Trophoblast cell (in vitro differentiated cells and primary cell): ENCODE data around the gene SAMD4B.
A peak's percentile ranks its signal among the peaks of the same experiment; 100 is the strongest.
"Not testable (repeated sequence)": the region's sequence is repeated elsewhere in the genome, so short reads cannot be mapped to it uniquely, and the experiment has no call there.

Experiments
- DNase-seq, 2 donors: peaks; one replicate each; pipeline ENCODE4 v3.0.0-alpha.2; 2016
- H2AFZ ChIP-seq: 2 replicates; pipeline ENCODE4 v1.6.1; 2013; ENCODE audit warnings: low read length, moderate library complexity, mild to moderate bottlenecking; ENCODE audit not compliant: insufficient read depth, poor library complexity
- H2AK5ac ChIP-seq: 2 replicates; pipeline ENCODE4 v1.6.1; 2013; ENCODE audit warnings: mild to moderate bottlenecking, low read length
- H2BK120ac ChIP-seq: 2 replicates; pipeline ENCODE4 v1.6.1; 2013; ENCODE audit warnings: low read length, mild to moderate bottlenecking, moderate library complexity; ENCODE audit not compliant: insufficient read depth, poor library complexity
- H2BK12ac ChIP-seq: 2 replicates; pipeline ENCODE4 v1.6.1; 2013; ENCODE audit warnings: mild to moderate bottlenecking, low read length, moderate library complexity
- H2BK5ac ChIP-seq: 2 replicates; pipeline ENCODE4 v1.6.1; 2013; ENCODE audit warnings: low read length, low read depth, moderate library complexity, mild to moderate bottlenecking; ENCODE audit not compliant: poor library complexity
- H3K14ac ChIP-seq: 2 replicates; pipeline ENCODE4 v1.6.1; 2013; ENCODE audit warnings: mild to moderate bottlenecking, low read length
- H3K18ac ChIP-seq: 2 replicates; pipeline ENCODE4 v1.6.1; 2013; ENCODE audit warnings: mild to moderate bottlenecking, low read length
- H3K23ac ChIP-seq: 2 replicates; pipeline ENCODE4 v1.6.1; 2013; ENCODE audit warnings: low read length
- H3K27ac ChIP-seq: 2 replicates; pipeline ENCODE4 v1.5.1; 2013; ENCODE audit warnings: low read depth, mild to moderate bottlenecking, inconsistent platforms, low read length, moderate library complexity
- H3K27me3 ChIP-seq: 2 replicates; pipeline ENCODE4 v1.6.1; 2013; ENCODE audit warnings: inconsistent platforms, mild to moderate bottlenecking, low read length, moderate library complexity; ENCODE audit not compliant: insufficient read depth
- H3K36me3 ChIP-seq, 2 experiments: 1 replicate in 1 of 2; 2 replicates in 1 of 2; pipeline ENCODE4 v1.6.1; 2013; ENCODE audit warnings: low read length in 2 of 2, mild to moderate bottlenecking in 2 of 2, moderate library complexity in 1 of 2; ENCODE audit not compliant: insufficient read depth in 2 of 2, control insufficient read depth in 1 of 2
- H3K4ac ChIP-seq: 2 replicates; pipeline ENCODE4 v1.6.1; 2013; ENCODE audit warnings: low read depth, mild to moderate bottlenecking, low read length, moderate library complexity
- H3K4me1 ChIP-seq, 2 experiments: 1 replicate in 1 of 2; 2 replicates in 1 of 2; pipeline ENCODE4 v1.6.1; 2013; ENCODE audit warnings: low read length in 2 of 2, mild to moderate bottlenecking in 2 of 2, moderate library complexity in 1 of 2; ENCODE audit not compliant: insufficient read depth in 2 of 2, control insufficient read depth in 1 of 2
- H3K4me2 ChIP-seq: 2 replicates; pipeline ENCODE4 v1.6.1; 2013; ENCODE audit warnings: inconsistent platforms, mild to moderate bottlenecking, low read length, moderate library complexity
- H3K4me3 ChIP-seq: 2 replicates; pipeline ENCODE4 v1.5.1; 2013; ENCODE audit warnings: mild to moderate bottlenecking, low read depth, low read length, inconsistent platforms
- H3K79me1 ChIP-seq: one replicate; pipeline ENCODE4 v1.6.1; 2013; ENCODE audit warnings: low read length
- H3K79me2 ChIP-seq: 2 replicates; pipeline ENCODE4 v1.6.1; 2013; ENCODE audit warnings: low read length, mild to moderate bottlenecking; ENCODE audit not compliant: control insufficient read depth, insufficient read depth, poor library complexity
- H3K9ac ChIP-seq: 2 replicates; pipeline ENCODE4 v1.6.1; 2013; ENCODE audit warnings: mild to moderate bottlenecking, low read length
- H3K9me3 ChIP-seq: 2 replicates; pipeline ENCODE4 v1.6.1; 2013; ENCODE audit warnings: low read depth, mild to moderate bottlenecking, control low read depth, inconsistent platforms, low read length; ENCODE audit not compliant: insufficient read depth
- H4K12ac ChIP-seq: 2 replicates; pipeline ENCODE4 v1.6.1; 2013; ENCODE audit warnings: low read depth, mild to moderate bottlenecking, low read length, moderate library complexity
- H4K8ac ChIP-seq: 2 replicates; pipeline ENCODE4 v1.6.1; 2013; ENCODE audit warnings: low read depth, mild to moderate bottlenecking, low read length, moderate library complexity
- H4K91ac ChIP-seq: one replicate; pipeline ENCODE4 v1.6.1; 2013; ENCODE audit warnings: low read depth, mild to moderate bottlenecking, low read length, moderate library complexity
- WGBS: extraction: QIAGEN DNeasy Blood & Tissue Kit; methylation state at CpG from one replicate; pipeline ENCODE4 v1.1.7; 2013; ENCODE audit warnings: missing lambda C conversion rate; ENCODE audit not compliant: insufficient read length, insufficient coverage; ENCODE audit errors: extremely low coverage; 5-methylcytosine and 5-hydroxymethylcytosine counted together

SAMD4B gene

GRCh38 chr19:39340156-39340555 is 2.1 kb upstream of the SAMD4B start:
- not testable (repeated sequence) for H3K4ac ChIP-seq, H3K27me3 ChIP-seq, H2AFZ ChIP-seq, H3K79me1 ChIP-seq, DNase-seq, H3K27ac ChIP-seq, H4K8ac ChIP-seq, H3K18ac ChIP-seq, H3K4me2 ChIP-seq, H3K4me3 ChIP-seq, H2AK5ac ChIP-seq, H3K9me3 ChIP-seq, H3K14ac ChIP-seq, H3K36me3 ChIP-seq, H3K9ac ChIP-seq, H3K23ac ChIP-seq, H2BK120ac ChIP-seq, H2BK5ac ChIP-seq, H2BK12ac ChIP-seq, H4K12ac ChIP-seq, H4K91ac ChIP-seq
- WGBS = no CpG with 5 or more reads among the region's 7 CpGs
- H3K79me2 ChIP-seq = peaks cover 12% of the 10 kb centered on the region
- peaks cover 9 to 10% of the 10 kb centered on the region in 2 experiments for H3K4me1 ChIP-seq

GRCh38 chr19:39341129-39341718 is 997 bp upstream of the SAMD4B start:
- peak overlapping the region; percentile 94 for H4K8ac ChIP-seq
- peaks cover 12% of the 10 kb centered on the region for H3K79me2 ChIP-seq
- H3K4ac ChIP-seq = peak overlapping the region; percentile 22
- H4K91ac ChIP-seq = peak overlapping the region; percentile 77
- peak overlapping the region; percentile 46 for H4K12ac ChIP-seq
- H3K27ac ChIP-seq = no peak overlapping the region
- peak overlapping the region; percentile 76 for H2BK5ac ChIP-seq
- no peak overlapping the region for H2AK5ac ChIP-seq
- peaks cover 0 to 3% of the 10 kb centered on the region in 2 experiments for H3K36me3 ChIP-seq
- no peaks in the 10 kb centered on the region for H3K27me3 ChIP-seq
- no peak overlapping the region for H3K23ac ChIP-seq
- peak overlapping the region; percentile 64 for H3K9ac ChIP-seq
- H2AFZ ChIP-seq = peak overlapping the region; percentile 84
- H3K79me1 ChIP-seq = peaks cover 6% of the 10 kb centered on the region
- peak overlapping the region; percentile 77 for H3K4me3 ChIP-seq
- H3K9me3 ChIP-seq = no peaks in the 10 kb centered on the region
- H2BK120ac ChIP-seq = peak overlapping the region; percentile 29
- peak in 1 of 2 donors; percentile 45 for DNase-seq
- no CpG with 5 or more reads among the region's 17 CpGs for WGBS
- peak overlapping the region; percentile 88 for H3K14ac ChIP-seq
- peak overlapping the region; percentile 73 for H3K4me2 ChIP-seq
- peaks cover 9 to 10% of the 10 kb centered on the region in 2 experiments for H3K4me1 ChIP-seq
- no peak overlapping the region for H2BK12ac ChIP-seq
- H3K18ac ChIP-seq = peak overlapping the region; percentile 28

- H2BK120ac ChIP-seq = peak overlapping the region; percentile 68
- peaks cover 0 to 9% of the 10 kb centered on the region in 2 experiments for H3K36me3 ChIP-seq
- H3K9ac ChIP-seq = peak overlapping the region; percentile 87
- H3K9me3 ChIP-seq = no peaks in the 10 kb centered on the region
- peaks cover 12% of the 10 kb centered on the region for H3K79me2 ChIP-seq
- no CpG with 5 or more reads among the region's 51 CpGs for whole genome bisulfite sequencing
- peaks cover 9 to 10% of the 10 kb centered on the region in 2 experiments for H3K4me1 ChIP-seq
- peak overlapping the region; percentile 22 for H3K4ac ChIP-seq
- H3K27ac ChIP-seq = peak overlapping the region; percentile 69
- no peak overlapping the region for H2BK12ac ChIP-seq
- H3K79me1 ChIP-seq = peaks cover 6% of the 10 kb centered on the region
- H3K4me2 ChIP-seq = peak overlapping the region; percentile 75
- H4K8ac ChIP-seq = peak overlapping the region; percentile 85
- DNase-seq = peak; percentile 15 to 21
- H2AFZ ChIP-seq = peak overlapping the region; percentile 94
- peak overlapping the region; percentile 47 for H2AK5ac ChIP-seq
- H3K14ac ChIP-seq = peak overlapping the region; percentile 85
- H4K91ac ChIP-seq = peak overlapping the region; percentile 75
- peak overlapping the region; percentile 40 for H4K12ac ChIP-seq
- H3K4me3 ChIP-seq = peak overlapping the region; percentile 86
- H3K18ac ChIP-seq = peak overlapping the region; percentile 94
- peak overlapping the region; percentile 64 for H2BK5ac ChIP-seq
- H3K27me3 ChIP-seq = no peaks in the 10 kb centered on the region
- H3K23ac ChIP-seq = no peak overlapping the region
These were observed 555 bp downstream of the SAMD4B start for GRCh38 chr19:39342647-39343305.

- Histone ChIP-seq H2AFZ (no peak overlapping the region), H4K8ac (no peak overlapping the region), H3K4me3 (no peak overlapping the region), H3K9ac (no peak overlapping the region), H4K91ac (no peak overlapping the region), H3K23ac (no peak overlapping the region), H2BK5ac (no peak overlapping the region), H4K12ac (no peak overlapping the region), H3K4me1 (peaks cover 6 to 7% of the 10 kb centered on the region in 2 experiments), H3K4ac (no peak overlapping the region), H3K14ac (no peak overlapping the region), H3K27me3 (no peaks in the 10 kb centered on the region), H2BK12ac (no peak overlapping the region), H3K27ac (no peak overlapping the region), H2AK5ac (no peak overlapping the region), H3K18ac (no peak overlapping the region), H3K79me1 (peaks cover 6% of the 10 kb centered on the region), H3K4me2 (no peak overlapping the region), H3K36me3 (peaks cover 2 to 15% of the 10 kb centered on the region in 2 experiments), H2BK120ac (no peak overlapping the region), H3K9me3 (no peaks in the 10 kb centered on the region), H3K79me2 (peaks cover 12% of the 10 kb centered on the region)
- WGBS = no CpG with 5 or more reads among the region's 1 CpG
- DNase-seq = no peak
These were observed 3.7 kb downstream of the SAMD4B start for GRCh38 chr19:39345956-39346355.
